IMR-90 (cell line): ENCODE results near the gene MFRP. TPM values are rescaled to one million over a fixed set of nuclear protein-coding genes. Genes with fewer than 3 reads are reported as not detected.

Source experiments
- ATAC-seq: fragments of 200-7000 bp; cut with Tn5 transposase; 2 replicates; pipeline ENCODE4 v1.9.1; 2020; ENCODE audit warnings: low read depth, mild to moderate bottlenecking, moderate library complexity
- BruUV-seq: library from RNA; stranded (reverse); fragments of 400-500 nt; replicated peaks from 2 replicates; lab custom pipeline; 2021; lab: Mats Ljungman, UMichigan
- CTCF ChIA-PET: fragments of 300-600 bp; formaldehyde crosslinking; extraction: SDS; loops from one replicate; lab custom pipeline; 2021; ENCODE audit warnings: antibody characterized with exemption; lab: Yijun Ruan, JAX
- POLR2A ChIA-PET: fragments of 300-600 bp; sonication (Branson Sonifier 250); formaldehyde crosslinking; loops from one replicate; lab custom pipeline; 2022; ENCODE audit warnings: antibody characterized with exemption; ENCODE audit not compliant: unreplicated experiment; lab: Charles Lee
- DNase-seq: peaks from one replicate; pipeline ENCODE4 v3.0.0; 2013
- H2AFZ ChIP-seq: replicated peaks from 2 replicates; pipeline ENCODE3; 2013; ENCODE audit warnings: low read length, mild to moderate bottlenecking; ENCODE audit not compliant: poor library complexity
- H2AK5ac ChIP-seq: 2 replicates; pipeline ENCODE4 v1.6.1; 2013; ENCODE audit warnings: low read depth, low read length, inconsistent platforms
- H2AK9ac ChIP-seq: replicated peaks from 2 replicates; pipeline ENCODE3; 2013; ENCODE audit warnings: mild to moderate bottlenecking, low read depth, low read length, moderate library complexity; ENCODE audit not compliant: poor library complexity
- H2BK120ac ChIP-seq: 2 replicates; pipeline ENCODE4 v1.6.1; 2013; ENCODE audit warnings: low read depth, low read length, inconsistent platforms
- H2BK15ac ChIP-seq: 3 replicates; pipeline ENCODE4 v1.6.1; 2013; ENCODE audit warnings: low read depth, low read length, inconsistent platforms
- H2BK20ac ChIP-seq: 2 replicates; pipeline ENCODE4 v1.6.1; 2013; ENCODE audit warnings: low read depth, mild to moderate bottlenecking, inconsistent platforms, low read length, moderate library complexity
- H2BK5ac ChIP-seq: 2 replicates; pipeline ENCODE4 v1.6.1; 2013; ENCODE audit warnings: mild to moderate bottlenecking, low read depth, low read length, inconsistent platforms; ENCODE audit not compliant: poor library complexity, severe bottlenecking
- H3K14ac ChIP-seq: replicated peaks from 2 replicates; pipeline ENCODE4 v1.6.1; 2013; ENCODE audit warnings: low read depth, low read length, inconsistent platforms
- H3K18ac ChIP-seq: 2 replicates; pipeline ENCODE4 v1.6.1; 2013; ENCODE audit warnings: low read depth, low read length, control low read depth
- H3K23ac ChIP-seq: 2 replicates; pipeline ENCODE4 v1.6.1; 2013; ENCODE audit warnings: low read depth, low read length, inconsistent platforms
- H3K27ac ChIP-seq: 2 replicates; pipeline ENCODE4 v1.5.1; 2013; ENCODE audit warnings: mild to moderate bottlenecking, control low read depth, low read length; ENCODE audit not compliant: insufficient read depth
- H3K27me3 ChIP-seq: 2 replicates; pipeline ENCODE4 v1.6.1; 2013; ENCODE audit warnings: low read length; ENCODE audit not compliant: control insufficient read depth, insufficient read depth
- H3K36me3 ChIP-seq: 2 replicates; pipeline ENCODE4 v1.6.1; 2013; ENCODE audit warnings: low read length, mixed read lengths; ENCODE audit not compliant: control insufficient read depth, insufficient read depth
- H3K4ac ChIP-seq: 2 replicates; pipeline ENCODE4 v1.6.1; 2013; ENCODE audit warnings: low read depth, low read length, inconsistent platforms
- H3K4me1 ChIP-seq: 2 replicates; pipeline ENCODE4 v1.6.1; 2013; ENCODE audit warnings: low read length, mixed read lengths; ENCODE audit not compliant: control insufficient read depth, insufficient read depth
- H3K4me2 ChIP-seq: 2 replicates; pipeline ENCODE4 v1.6.1; 2013; ENCODE audit warnings: low read depth, mild to moderate bottlenecking, control low read depth, low read length, moderate library complexity
- H3K4me3 ChIP-seq: 2 replicates; pipeline ENCODE4 v1.5.1; 2013; ENCODE audit warnings: low read depth, mild to moderate bottlenecking, control low read depth, low read length, moderate library complexity; ENCODE audit not compliant: insufficient read depth
- H3K56ac ChIP-seq: 2 replicates; pipeline ENCODE4 v1.6.1; 2013; ENCODE audit warnings: low read length, inconsistent platforms; ENCODE audit not compliant: insufficient read depth; ENCODE audit errors: extremely low read depth
- H3K79me1 ChIP-seq, 2 experiments: 2 replicates each; pipeline ENCODE4 v1.6.1; 2013; ENCODE audit warnings: low read length in 2 of 2, inconsistent platforms in 1 of 2, low read depth in 1 of 2
- H3K9ac ChIP-seq: 2 replicates; pipeline ENCODE4 v1.6.1; 2013; ENCODE audit warnings: low read depth, low read length, control low read depth
- H3K9me1 ChIP-seq: 2 replicates; pipeline ENCODE4 v1.6.1; 2013; ENCODE audit warnings: low read length, inconsistent platforms; ENCODE audit not compliant: insufficient read depth
- H3K9me3 ChIP-seq: 2 replicates; pipeline ENCODE4 v1.6.1; 2013; ENCODE audit warnings: low read length; ENCODE audit not compliant: control insufficient read depth, insufficient read depth
- H4K20me1 ChIP-seq: 2 replicates; pipeline ENCODE4 v1.6.1; 2013; ENCODE audit warnings: low read length, inconsistent platforms; ENCODE audit not compliant: insufficient read depth
- H4K5ac ChIP-seq: 2 replicates; pipeline ENCODE4 v1.6.1; 2013; ENCODE audit warnings: mild to moderate bottlenecking, low read depth, low read length, control low read depth
- H4K8ac ChIP-seq, 2 experiments: 2 replicates each; pipeline ENCODE4 v1.6.1; 2013; ENCODE audit warnings: low read depth in 2 of 2, low read length in 2 of 2, control low read depth in 1 of 2, inconsistent platforms in 1 of 2
- H4K91ac ChIP-seq: 2 replicates; pipeline ENCODE4 v1.6.1; 2013; ENCODE audit warnings: low read depth, low read length, inconsistent platforms; ENCODE audit not compliant: insufficient read depth
- CEBPB ChIP-seq: IDR thresholded peaks from 2 replicates; pipeline ENCODE4 v1.6.1; 2012; ENCODE audit warnings: low read depth, low read length, improper control_type of control experiment
- NFE2L2 ChIP-seq: fragments of 150-350 bp; IDR thresholded peaks from 2 replicates; pipeline ENCODE4 v1.6.1; 2016; ENCODE audit warnings: low read depth, mild to moderate bottlenecking, low read length
- POLR2A ChIP-seq: IDR thresholded peaks from 2 replicates; pipeline ENCODE4 v1.6.1; 2012; ENCODE audit warnings: mild to moderate bottlenecking, low read depth, low read length
- RCOR1 ChIP-seq: IDR thresholded peaks from 2 replicates; pipeline ENCODE4 v1.6.1; 2012; ENCODE audit warnings: mild to moderate bottlenecking, low read length, improper control_type of control experiment; ENCODE audit not compliant: insufficient replicate concordance
- USF2 ChIP-seq: fragments of 150-350 bp; IDR thresholded peaks from 2 replicates; pipeline ENCODE4 v1.6.1; 2017; ENCODE audit warnings: mild to moderate bottlenecking, antibody characterized with exemption, low read length, low read depth
- WGBS, 2 experiments: methylation state at CpG; one replicate each; pipeline versions ENCODE4 v1.1.5 to v1.1.7; 2013; ENCODE audit warnings: missing lambda C conversion rate in 2 of 2; ENCODE audit not compliant: insufficient read length in 1 of 2; ENCODE audit errors: extremely low coverage in 2 of 2; 5-methylcytosine and 5-hydroxymethylcytosine counted together
- dilution Hi-C: fragments of 300-500 bp; cut with HindIII; formaldehyde crosslinking; loops from one replicate; pipeline ENCODE4 v1.14.3; 2018; ENCODE audit warnings: low sequenced_read_pairs; ENCODE audit not compliant: unreplicated experiment
- in situ Hi-C: fragments of 300-500 bp; cut with MboI; formaldehyde crosslinking; loops from 3 replicates; pipeline ENCODE4 v1.14.3; 2019; ENCODE audit warnings: low sequenced_read_pairs, inconsistent platforms, mixed read lengths
- intact Hi-C: fragments of 100-400 bp; cut with micrococcal nuclease; formaldehyde crosslinking; loops from 2 replicates; pipeline ENCODE4 v1.10.0; 2022
- polyA plus RNA-seq, 3 experiments: library from polyadenylated mRNA; depleted of rRNA; stranded (reverse); fragments of >200 nt; gene quantifications; 2 replicates each; pipeline ENCODE4 v1.2.3, GENCODE V29; 2012; ENCODE audit warnings: low replicate concordance in 1 of 3
- total RNA-seq: library from RNA; depleted of rRNA; stranded (reverse); fragments of >200 nt; gene quantifications from 2 replicates; pipeline ENCODE4 v1.2.3, GENCODE V29; 2012

The MFRP gene
- total and polyA plus RNA-seq, 2 of the 4 experiments (the other 2 are of a cell fraction): not detected

GRCh38 chr11:119318240-119319135, 28.0 kb downstream of the MFRP start:
- BruUV-seq: no TSS peak
- Histone ChIP-seq H3K56ac (peak overlapping the region; percentile 67), H2BK120ac (peak overlapping the region; percentile 92), H3K9ac (peak overlapping the region; percentile 6; the same call in 1 of the 2 replicates), H3K27ac (peak overlapping the region; percentile 38), H3K4me3 (no peak overlapping the region), H3K18ac (peak overlapping the region; percentile 30), H2BK5ac (peak overlapping the region; percentile 69), H3K79me1 (peaks cover 11 to 60% of the 10 kb centered on the region in 2 experiments; a peak in 3 of 4 replicates), H3K4me2 (peak overlapping the region; percentile 0), H3K27me3 (no peaks in the 10 kb centered on the region), H2BK15ac (peak overlapping the region; percentile 78; the same call in 2 of the 3 replicates), H3K9me3 (no peaks in the 10 kb centered on the region), H3K9me1 (peaks cover 26% of the 10 kb centered on the region), H4K91ac (peak overlapping the region; percentile 91), H3K23ac (peak overlapping the region; percentile 72), H3K4ac (peak overlapping the region; percentile 86), H3K36me3 (peaks cover 9% of the 10 kb centered on the region), H3K14ac (peak overlapping the region; percentile 87), H2AFZ (peak overlapping the region; percentile 91), H3K4me1 (peaks cover 49% of the 10 kb centered on the region), H4K8ac (peak overlapping the region; percentile 23 to 77), H4K20me1 (peaks cover 19% of the 10 kb centered on the region), H2AK5ac (peak overlapping the region; percentile 74), H4K5ac (peak overlapping the region; percentile 61), H2BK20ac (peak overlapping the region; percentile 86), H2AK9ac (peak overlapping the region; percentile 93)
- dilution Hi-C loops: no loop called here
- DNase-seq (peak; percentile 81), ATAC-seq (peak; percentile 3)
- ChIA-PET POLR2A (interaction anchor here (0.5 to 1.0 kb wide), 2 partner anchors 19 to 66 kb away, joined by 3 to 12 read pairs; no protein-coding TSS in a partner anchor), CTCF (interaction anchor here (0.6 to 1.1 kb wide), 4 partner anchors 20 to 287 kb away, joined by 3 to 7 read pairs (median 3); no protein-coding TSS in a partner anchor)
- in situ Hi-C loops: no loop called here
- WGBS, 2 experiments: 32% methylated on average over 5 of the region's 22 CpGs; no CpG with 5 or more reads in 1 of the 2 experiments
- intact Hi-C loops: no loop called here
- TF ChIP-seq USF2 (peak; percentile 25; the same call in 1 of the 2 replicates), CEBPB (peak; percentile 76), NFE2L2 (peak; percentile 20; the same call in 1 of the 2 replicates), RCOR1 (peak; percentile 34), POLR2A (no peak; the same call in 1 of the 2 replicates)
